ENCODE data around the gene USP3.

USP3 gene

GRCh38 chr15:63504247-63504978 is at the start of gene USP3:
Gene USP3, plus strand, starts transcription at chr15:63504593. Its CDS starts 147 bp downstream, at chr15:63504740.
- peak; percentile 95 for DNase-seq

GRCh38 chr15:63456258-63456657 is 48.1 kb upstream of the USP3 start:
- no peak for DNase-seq

GRCh38 chr15:63457379-63457778 is 47.0 kb upstream of the USP3 start:
- no peak for DNase-seq

- no peak for DNase-seq
Observed at GRCh38 chr15:63458026-63458425, 46.4 kb upstream of the USP3 start.

GRCh38 chr15:63458794-63459395 is 45.5 kb upstream of the USP3 start:
- DNase-seq = no peak

- DNase-seq = no peak
Observed at GRCh38 chr15:63460210-63461155, 43.9 kb upstream of the USP3 start.

GRCh38 chr15:63461230-63461985 is 43.0 kb upstream of the USP3 start:
- no peak for DNase-seq

- no peak for DNase-seq
Observed at GRCh38 chr15:63462088-63462487, 42.3 kb upstream of the USP3 start.

GRCh38 chr15:63463036-63463435 is 41.4 kb upstream of the USP3 start:
- DNase-seq = no peak

- DNase-seq = no peak
Observed at GRCh38 chr15:63463793-63464192, 40.6 kb upstream of the USP3 start.

GRCh38 chr15:63465104-63465503 is 39.3 kb upstream of the USP3 start:
- no peak for DNase-seq

GRCh38 chr15:63466378-63467192 is 37.8 kb upstream of the USP3 start:
- peak; percentile 84 for DNase-seq

GRCh38 chr15:63469190-63469589 is 35.2 kb upstream of the USP3 start:
- DNase-seq = no peak

- DNase-seq = no peak
Observed at GRCh38 chr15:63469984-63470383, 34.4 kb upstream of the USP3 start.

- peak; percentile 47 for DNase-seq
Observed at GRCh38 chr15:63473007-63473748, 31.2 kb upstream of the USP3 start.

- no peak for DNase-seq
Observed at GRCh38 chr15:63473749-63473998, 30.7 kb upstream of the USP3 start.

GRCh38 chr15:63473999-63474809 is 30.2 kb upstream of the USP3 start:
- DNase-seq = peak; percentile 68

- DNase-seq = no peak
Observed at GRCh38 chr15:63474810-63475316, 29.5 kb upstream of the USP3 start.

GRCh38 chr15:63475707-63476106 is 28.7 kb upstream of the USP3 start:
- DNase-seq = no peak

GRCh38 chr15:63476229-63476632 is 28.2 kb upstream of the USP3 start:
- no peak for DNase-seq
